Measurements from ENCODE around the gene SELENOP. TPM values are rescaled to one million over a fixed set of nuclear protein-coding genes. Genes with fewer than 3 reads are reported as not detected.

Gene SELENOP
- total and polyA plus RNA-seq, 2 experiments from 2014 or later = 1.2 to 1.4 TPM

DNA sequence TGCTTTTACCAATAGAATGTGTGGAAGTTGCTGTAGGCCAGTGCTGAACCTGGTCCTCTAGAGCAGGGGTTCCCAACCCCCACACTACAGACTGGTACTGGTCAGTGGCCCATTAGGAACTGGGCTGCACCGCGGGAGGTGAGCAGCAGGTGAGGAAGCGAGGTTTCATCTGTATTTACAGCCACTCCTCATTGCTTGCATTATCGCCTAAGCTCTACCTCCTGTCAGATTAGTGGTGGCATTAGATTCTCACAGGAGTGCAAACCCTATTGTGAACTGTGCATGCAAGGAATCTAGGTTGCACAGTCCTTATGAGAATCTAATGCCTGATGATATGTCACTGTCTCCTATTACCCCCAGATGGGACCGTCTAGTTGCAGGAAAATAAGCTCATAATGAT is 61.2 kb downstream of the SELENOP start:
- no peaks in the 10 kb centered on the region for H4K20me1 ChIP-seq (ENCODE audit: insufficient read depth)
- H3K27me3 ChIP-seq (replicated peaks; ENCODE audit: insufficient read depth) = no peaks in the 10 kb centered on the region
- no peak overlapping the region for H3K9ac ChIP-seq
- H2AFZ ChIP-seq = no peak overlapping the region
- TF ChIP-seq EZH2phosphoT487 (IDR thresholded peaks at IDR 0.05; ENCODE audit: insufficient read depth, low read depth) (no peak), EZH2 (IDR thresholded peaks at IDR 0.05; ENCODE audit: insufficient read depth, poor library complexity, severe bottlenecking) (no peak)
- DNase-seq = no peak
- in situ Hi-C loops (cut with MboI) = loop anchor here (25.0 kb wide), 1 partner anchor 888 kb away; the partner anchor contains the start of gene OXCT1
- H3K4me2 ChIP-seq (ENCODE audit: unreplicated experiment) = no peak overlapping the region
- no peak overlapping the region for H3K4me3 ChIP-seq
- H3K36me3 ChIP-seq (ENCODE audit: low read depth) = no peaks in the 10 kb centered on the region
- no peaks in the 10 kb centered on the region for H3K9me3 ChIP-seq (ENCODE audit: low read depth)
- H3K79me2 ChIP-seq (ENCODE audit: insufficient read depth) = no peaks in the 10 kb centered on the region
- WGBS, 2 experiments (ENCODE audit: low coverage in 1 of 2, low lambda C conversion rate in 2 of 2, missing lambda C conversion rate in 2 of 2) = 68 to 78% methylated on average over 5 of the region's 5 CpGs
- no peaks in the 10 kb centered on the region for H3K4me1 ChIP-seq (ENCODE audit: insufficient read depth)
- no peaks in the 10 kb centered on the region for H3K9me2 ChIP-seq (ENCODE audit: insufficient read depth)
- no peak overlapping the region for H3K27ac ChIP-seq
- no peaks in the 10 kb centered on the region for H3F3A ChIP-seq (ENCODE audit: insufficient read depth)

Other genes with a start within 250 kb of the SELENOP start
- gene CCDC152, start 55.1 kb downstream of the SELENOP start, total RNA-seq (2014; rRNA removed; shearing (Covaris generic)) = 0.89 and 2.8 TPM in 2 replicates
- 5.7 and 6.4 TPM in 2 replicates for gene CCDC152, start 55.1 kb downstream of the SELENOP start, polyA plus RNA-seq (2016; fragmentation: Nextera tagmentation; extraction: Ambion mirVana)
- gene ANXA2R, start 228.4 kb upstream of the SELENOP start, total RNA-seq (2014; rRNA removed; shearing (Covaris generic)) = 0.13 and 1.2 TPM in 2 replicates
- 0.35 and 0.56 TPM in 2 replicates for gene ANXA2R, start 228.4 kb upstream of the SELENOP start, polyA plus RNA-seq (2016; fragmentation: Nextera tagmentation; extraction: Ambion mirVana)

Measured in GM23248 (cell line).